ENCODE measurements around the gene CDHR3. TPM values are rescaled to one million over a fixed set of nuclear protein-coding genes. Genes with fewer than 3 reads are reported as not detected.
A peak's percentile ranks its signal among the peaks of the same experiment; 100 is the strongest.

CDHR3 gene, protein sequence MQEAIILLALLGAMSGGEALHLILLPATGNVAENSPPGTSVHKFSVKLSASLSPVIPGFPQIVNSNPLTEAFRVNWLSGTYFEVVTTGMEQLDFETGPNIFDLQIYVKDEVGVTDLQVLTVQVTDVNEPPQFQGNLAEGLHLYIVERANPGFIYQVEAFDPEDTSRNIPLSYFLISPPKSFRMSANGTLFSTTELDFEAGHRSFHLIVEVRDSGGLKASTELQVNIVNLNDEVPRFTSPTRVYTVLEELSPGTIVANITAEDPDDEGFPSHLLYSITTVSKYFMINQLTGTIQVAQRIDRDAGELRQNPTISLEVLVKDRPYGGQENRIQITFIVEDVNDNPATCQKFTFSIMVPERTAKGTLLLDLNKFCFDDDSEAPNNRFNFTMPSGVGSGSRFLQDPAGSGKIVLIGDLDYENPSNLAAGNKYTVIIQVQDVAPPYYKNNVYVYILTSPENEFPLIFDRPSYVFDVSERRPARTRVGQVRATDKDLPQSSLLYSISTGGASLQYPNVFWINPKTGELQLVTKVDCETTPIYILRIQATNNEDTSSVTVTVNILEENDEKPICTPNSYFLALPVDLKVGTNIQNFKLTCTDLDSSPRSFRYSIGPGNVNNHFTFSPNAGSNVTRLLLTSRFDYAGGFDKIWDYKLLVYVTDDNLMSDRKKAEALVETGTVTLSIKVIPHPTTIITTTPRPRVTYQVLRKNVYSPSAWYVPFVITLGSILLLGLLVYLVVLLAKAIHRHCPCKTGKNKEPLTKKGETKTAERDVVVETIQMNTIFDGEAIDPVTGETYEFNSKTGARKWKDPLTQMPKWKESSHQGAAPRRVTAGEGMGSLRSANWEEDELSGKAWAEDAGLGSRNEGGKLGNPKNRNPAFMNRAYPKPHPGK
- 8.7 and 12.1 TPM in 2 replicates for total RNA-seq (2021)
- percentile 22 among the genes with signal in this experiment for Bru-seq, nascent RNA
- percentile 33 among the genes with signal in this experiment for BruChase-seq, experiment 1, labeled RNA remaining after a 2-hour chase
- percentile 24 among the genes with signal in this experiment for BruChase-seq, experiment 2, labeled RNA remaining after a 6-hour chase
- long read RNA-seq, partial matches to known transcripts = 1 of 7 reads
- long read RNA-seq, other reads (novel, unspliced or antisense) = 5 of 7 reads

GRCh38 chr7:105963038-105963667, at the start of gene CDHR3:
Gene CDHR3 (plus strand): TSS chr7:105963264. CDS start chr7:105963319, 55 bp downstream.
- no peaks in the 10 kb centered on the region for H3K4me1 ChIP-seq (replicated peaks; ENCODE audit: insufficient read depth)
- H3F3A ChIP-seq (ENCODE audit: insufficient read depth, low read depth) = no peaks in the 10 kb centered on the region
- H3K9me2 ChIP-seq (ENCODE audit: insufficient read depth) = no peaks in the 10 kb centered on the region
- H4K20me1 ChIP-seq (ENCODE audit: insufficient read depth) = no peaks in the 10 kb centered on the region
- no peak for TF ChIP-seq EZH2 (IDR thresholded peaks at IDR 0.05; ENCODE audit: low read depth)
- TF ChIP-seq, protein P1, sequence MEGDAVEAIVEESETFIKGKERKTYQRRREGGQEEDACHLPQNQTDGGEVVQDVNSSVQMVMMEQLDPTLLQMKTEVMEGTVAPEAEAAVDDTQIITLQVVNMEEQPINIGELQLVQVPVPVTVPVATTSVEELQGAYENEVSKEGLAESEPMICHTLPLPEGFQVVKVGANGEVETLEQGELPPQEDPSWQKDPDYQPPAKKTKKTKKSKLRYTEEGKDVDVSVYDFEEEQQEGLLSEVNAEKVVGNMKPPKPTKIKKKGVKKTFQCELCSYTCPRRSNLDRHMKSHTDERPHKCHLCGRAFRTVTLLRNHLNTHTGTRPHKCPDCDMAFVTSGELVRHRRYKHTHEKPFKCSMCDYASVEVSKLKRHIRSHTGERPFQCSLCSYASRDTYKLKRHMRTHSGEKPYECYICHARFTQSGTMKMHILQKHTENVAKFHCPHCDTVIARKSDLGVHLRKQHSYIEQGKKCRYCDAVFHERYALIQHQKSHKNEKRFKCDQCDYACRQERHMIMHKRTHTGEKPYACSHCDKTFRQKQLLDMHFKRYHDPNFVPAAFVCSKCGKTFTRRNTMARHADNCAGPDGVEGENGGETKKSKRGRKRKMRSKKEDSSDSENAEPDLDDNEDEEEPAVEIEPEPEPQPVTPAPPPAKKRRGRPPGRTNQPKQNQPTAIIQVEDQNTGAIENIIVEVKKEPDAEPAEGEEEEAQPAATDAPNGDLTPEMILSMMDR (conservative IDR thresholded peaks at IDR 0.05) = no peak
- ChIA-PET POLR2A (ENCODE audit: unreplicated experiment) (interaction anchor here (0.7 kb wide), 1 partner anchor 301 kb away, joined by 4 read pairs; no protein-coding TSS in a partner anchor), CTCF (interaction anchor here (0.6 kb wide), 1 partner anchor 22 kb away, joined by 3 read pairs; no protein-coding TSS in a partner anchor)
- no peaks in the 10 kb centered on the region for H3K27me3 ChIP-seq (ENCODE audit: insufficient read depth, low read depth)
- H3K27ac ChIP-seq = no peak within 1 kb of the TSS
- intact Hi-C loops (cut with micrococcal nuclease; ENCODE audit: unreplicated experiment) = no loop called here
- no TSS peak for BruUV-seq (replicated peaks)
- H2AFZ ChIP-seq = no peak within 1 kb of the TSS
- no peak within 1 kb of the TSS for H3K4me2 ChIP-seq
- H3K9me3 ChIP-seq (ENCODE audit: insufficient read depth, low read depth) = no peaks in the 10 kb centered on the region
- H3K4me3 ChIP-seq = no peak within 1 kb of the TSS
- DNase-seq = no peak
- no peaks in the 10 kb centered on the region for H3K79me2 ChIP-seq (ENCODE audit: low read depth)
- no peaks in the 10 kb centered on the region for H3K36me3 ChIP-seq (ENCODE audit: low read depth)

DNA sequence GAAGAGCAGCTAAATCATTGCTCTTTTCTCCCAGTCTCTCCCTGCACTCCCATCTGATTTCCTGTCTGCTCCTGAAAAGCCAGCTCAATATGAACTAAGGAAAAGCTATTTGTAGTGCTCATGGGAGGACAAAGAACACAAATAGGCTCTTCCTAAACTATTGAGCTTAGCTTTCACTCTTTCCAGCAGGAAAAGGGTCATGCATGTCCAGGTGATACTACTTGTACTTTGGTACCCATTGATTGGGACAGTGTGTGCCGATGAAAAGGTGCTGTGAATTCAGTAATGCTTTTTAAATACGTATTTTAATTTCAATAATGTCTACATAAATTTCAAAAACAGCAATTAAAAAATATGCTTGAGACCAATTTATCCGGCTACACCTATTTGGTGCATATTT, 49.1 kb upstream of the CDHR3 start:
- POLR2A ChIA-PET (ENCODE audit: unreplicated experiment) = no interaction called here

More for the DNA sequence above, 49.1 kb upstream of the CDHR3 start:
- Histone ChIP-seq H3F3A (ENCODE audit: insufficient read depth, low read depth) (no peaks in the 10 kb centered on the region), H3K4me1 (replicated peaks; ENCODE audit: insufficient read depth) (no peaks in the 10 kb centered on the region), H3K9me2 (ENCODE audit: insufficient read depth) (no peaks in the 10 kb centered on the region), H2AFZ (no peak overlapping the region), H4K20me1 (ENCODE audit: insufficient read depth) (no peaks in the 10 kb centered on the region), H3K27ac (no peak overlapping the region), H3K4me2 (no peak overlapping the region), H3K79me2 (ENCODE audit: low read depth) (no peaks in the 10 kb centered on the region), H3K4me3 (no peak overlapping the region), H3K9me3 (ENCODE audit: insufficient read depth, low read depth) (no peaks in the 10 kb centered on the region; the same call in 1 of the 2 replicates), H3K27me3 (ENCODE audit: insufficient read depth, low read depth) (no peaks in the 10 kb centered on the region), H3K36me3 (ENCODE audit: low read depth) (no peaks in the 10 kb centered on the region)
- CTCF ChIA-PET = no interaction called here
- no TSS peak for BruUV-seq (replicated peaks)
- intact Hi-C loops (cut with micrococcal nuclease; ENCODE audit: unreplicated experiment) = no loop called here
- TF ChIP-seq, protein P1 (conservative IDR thresholded peaks at IDR 0.05) = no peak
- TF ChIP-seq EZH2 (IDR thresholded peaks at IDR 0.05; ENCODE audit: low read depth) = no peak
- no peak for DNase-seq
